ENCODE measurements around the gene GPRC5A.
A peak's percentile ranks its signal among the peaks of the same experiment; 100 is the strongest.

The GPRC5A gene

DNA sequence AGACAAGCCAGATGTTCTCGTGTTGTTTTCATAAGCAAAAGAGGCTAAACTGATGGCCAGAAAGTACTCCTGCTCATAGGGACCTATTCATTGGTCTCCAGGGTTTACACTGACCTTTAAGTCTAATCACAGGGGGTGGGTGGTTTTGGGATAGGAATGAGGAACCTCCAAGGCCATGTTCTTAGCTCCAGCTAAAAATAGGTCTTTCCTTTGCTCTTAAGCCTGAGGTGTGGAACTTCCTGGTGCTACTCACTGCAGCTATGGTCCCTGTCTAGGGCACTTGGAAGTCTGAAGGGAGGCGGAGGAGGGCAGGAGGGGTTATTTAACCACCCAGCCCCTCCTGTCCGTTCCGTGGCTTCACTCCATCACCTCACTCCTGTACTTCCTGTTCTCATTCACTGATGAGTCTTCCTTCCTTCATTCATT, 18.6 kb downstream of the GPRC5A start:
- TF ChIP-seq, protein P1, sequence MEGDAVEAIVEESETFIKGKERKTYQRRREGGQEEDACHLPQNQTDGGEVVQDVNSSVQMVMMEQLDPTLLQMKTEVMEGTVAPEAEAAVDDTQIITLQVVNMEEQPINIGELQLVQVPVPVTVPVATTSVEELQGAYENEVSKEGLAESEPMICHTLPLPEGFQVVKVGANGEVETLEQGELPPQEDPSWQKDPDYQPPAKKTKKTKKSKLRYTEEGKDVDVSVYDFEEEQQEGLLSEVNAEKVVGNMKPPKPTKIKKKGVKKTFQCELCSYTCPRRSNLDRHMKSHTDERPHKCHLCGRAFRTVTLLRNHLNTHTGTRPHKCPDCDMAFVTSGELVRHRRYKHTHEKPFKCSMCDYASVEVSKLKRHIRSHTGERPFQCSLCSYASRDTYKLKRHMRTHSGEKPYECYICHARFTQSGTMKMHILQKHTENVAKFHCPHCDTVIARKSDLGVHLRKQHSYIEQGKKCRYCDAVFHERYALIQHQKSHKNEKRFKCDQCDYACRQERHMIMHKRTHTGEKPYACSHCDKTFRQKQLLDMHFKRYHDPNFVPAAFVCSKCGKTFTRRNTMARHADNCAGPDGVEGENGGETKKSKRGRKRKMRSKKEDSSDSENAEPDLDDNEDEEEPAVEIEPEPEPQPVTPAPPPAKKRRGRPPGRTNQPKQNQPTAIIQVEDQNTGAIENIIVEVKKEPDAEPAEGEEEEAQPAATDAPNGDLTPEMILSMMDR (IDR thresholded peaks at IDR 0.05; ENCODE audit: borderline replicate concordance, insufficient read depth, low read depth, low read length) = no peak
- no peak overlapping the region for H3K4me3 ChIP-seq (ENCODE audit: low read depth, low read length)

DNA sequence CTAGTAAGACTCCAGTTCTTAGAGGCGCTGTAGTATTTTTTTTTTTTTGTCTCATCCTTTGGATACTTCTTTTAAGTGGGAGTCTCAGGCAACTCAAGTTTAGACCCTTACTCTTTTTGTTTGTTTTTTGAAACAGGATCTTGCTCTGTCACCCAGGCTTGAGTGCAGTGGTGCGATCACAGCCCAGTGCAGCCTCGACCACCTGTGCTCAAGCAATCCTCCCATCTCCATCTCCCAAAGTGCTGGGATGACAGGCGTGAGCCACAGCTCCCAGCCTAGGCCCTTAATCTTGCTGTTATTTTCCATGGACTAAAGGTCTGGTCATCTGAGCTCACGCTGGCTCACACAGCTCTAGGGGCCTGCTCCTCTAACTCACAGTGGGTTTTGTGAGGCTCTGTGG, 21.3 kb downstream of the GPRC5A start:
- no peak overlapping the region for H3K4me3 ChIP-seq (ENCODE audit: low read depth, low read length)
- TF ChIP-seq, protein P1 (IDR thresholded peaks at IDR 0.05; ENCODE audit: borderline replicate concordance, insufficient read depth, low read depth, low read length) = no peak

DNA sequence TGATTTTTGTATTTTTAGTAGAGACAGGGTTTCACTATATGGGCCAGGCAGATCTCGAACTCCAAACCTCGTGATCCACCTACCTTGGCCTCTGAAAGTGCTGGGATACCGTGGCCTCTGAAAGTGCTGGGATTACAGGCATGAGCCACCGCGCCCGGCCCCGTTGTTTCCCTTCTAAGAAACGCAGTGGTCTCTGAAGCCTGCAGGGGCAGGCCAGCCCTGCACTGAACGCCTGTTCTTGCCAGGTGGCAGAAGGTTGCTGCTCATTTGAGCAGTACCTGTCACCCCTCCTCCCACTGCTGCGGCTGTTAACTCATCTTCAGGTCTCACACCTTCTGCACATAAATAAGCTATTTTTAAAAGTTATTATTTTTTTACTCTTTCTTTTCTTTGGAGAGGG, 24.3 kb downstream of the GPRC5A start:
- TF ChIP-seq, protein P1 (IDR thresholded peaks at IDR 0.05; ENCODE audit: borderline replicate concordance, insufficient read depth, low read depth, low read length) = no peak
- H3K4me3 ChIP-seq (ENCODE audit: low read depth, low read length) = no peak overlapping the region

DNA sequence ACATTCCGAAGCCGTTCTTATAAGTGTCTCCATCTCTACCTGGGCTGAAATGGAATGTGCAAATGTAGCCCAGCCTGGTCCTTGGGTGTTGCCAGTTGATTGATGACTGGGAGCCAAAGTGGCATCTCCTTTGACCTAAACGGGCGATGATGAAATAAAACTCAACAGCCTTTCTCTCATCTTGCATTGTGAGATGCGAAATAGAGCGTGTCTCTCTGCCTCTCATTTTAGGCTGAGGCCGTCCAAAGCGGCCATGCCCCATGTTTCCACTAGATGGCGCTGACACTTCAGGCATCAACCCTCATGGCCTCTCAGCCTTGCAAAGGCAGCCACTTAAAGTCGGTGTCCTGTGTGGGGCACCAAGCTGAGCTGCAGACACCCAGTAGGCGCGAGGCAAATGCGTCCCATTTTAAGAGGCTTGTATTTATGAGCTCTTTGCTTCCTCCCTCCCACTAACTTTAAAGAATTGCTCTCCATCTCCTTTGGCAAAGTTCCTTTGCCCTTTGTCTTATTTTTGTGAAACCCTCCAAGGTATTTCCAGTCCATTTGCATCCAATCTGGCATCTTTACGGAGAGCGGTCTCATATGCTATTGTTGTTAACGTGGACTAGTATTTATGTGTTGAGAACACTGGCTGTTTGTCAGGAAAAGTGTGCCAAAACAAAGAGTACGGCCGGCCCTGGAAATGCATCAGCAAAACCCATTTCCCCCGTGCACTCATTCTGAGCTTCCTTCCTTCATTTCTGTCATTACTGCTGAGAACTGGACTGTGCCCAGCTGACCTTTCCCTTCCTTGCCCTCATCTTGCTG, 25.0 kb downstream of the GPRC5A start:
- TF ChIP-seq, protein P1 (IDR thresholded peaks at IDR 0.05; ENCODE audit: borderline replicate concordance, insufficient read depth, low read depth, low read length) = peak; percentile 97
- no peak overlapping the region for H3K4me3 ChIP-seq (ENCODE audit: low read depth, low read length)

DNA sequence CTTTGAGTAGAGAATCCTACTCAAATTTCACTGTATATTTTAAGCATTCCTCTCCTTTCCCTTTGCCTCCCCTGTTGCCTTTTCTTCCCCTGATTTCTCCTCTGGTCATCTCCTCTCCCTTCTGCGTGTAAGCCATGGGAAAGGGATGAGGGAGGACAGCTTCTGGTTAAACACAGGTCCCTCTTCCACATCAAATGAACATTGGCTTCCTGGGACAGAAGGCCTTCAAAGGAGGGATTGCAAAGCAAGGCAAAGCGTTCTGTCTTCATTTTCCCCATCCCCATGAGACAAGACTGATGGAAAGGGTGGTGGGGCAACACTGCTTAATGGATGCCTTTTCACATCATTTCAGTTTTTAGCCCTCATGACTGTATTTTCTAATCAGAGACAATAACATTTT, 26.2 kb downstream of the GPRC5A start:
- H3K4me3 ChIP-seq (ENCODE audit: low read depth, low read length) = no peak overlapping the region
- TF ChIP-seq, protein P1 (IDR thresholded peaks at IDR 0.05; ENCODE audit: borderline replicate concordance, insufficient read depth, low read depth, low read length) = no peak

DNA sequence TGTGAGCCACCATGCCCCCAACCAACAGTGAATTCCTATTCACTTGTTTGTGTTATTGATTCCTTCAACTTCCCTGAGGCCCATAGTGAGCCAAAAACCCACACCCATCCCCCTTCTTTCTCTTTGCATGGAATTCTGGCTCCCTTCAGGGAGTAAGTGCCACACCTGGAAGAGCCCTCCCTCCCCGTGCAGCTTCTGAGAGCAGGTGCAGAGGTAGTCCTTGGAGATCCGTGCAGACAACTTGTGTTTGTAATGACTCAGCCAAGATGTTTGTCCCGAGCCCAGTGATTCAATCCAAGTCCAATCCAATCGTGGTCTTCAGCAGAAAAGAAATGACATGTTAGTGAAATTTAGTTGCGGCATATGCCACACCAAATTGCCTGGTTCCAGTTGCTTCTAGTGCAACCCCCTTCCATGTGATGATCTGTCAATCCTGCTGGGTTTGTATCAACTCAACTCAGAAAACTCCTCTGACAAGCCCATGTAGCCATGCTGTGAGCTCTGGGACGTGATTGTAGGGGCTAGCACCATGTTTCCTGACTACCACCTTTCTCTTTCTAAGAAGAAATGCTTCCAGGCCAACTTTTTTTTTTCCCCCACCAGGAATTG, 27.5 kb downstream of the GPRC5A start:
- no peak overlapping the region for H3K4me3 ChIP-seq (ENCODE audit: low read depth, low read length)
- TF ChIP-seq, protein P1 (IDR thresholded peaks at IDR 0.05; ENCODE audit: borderline replicate concordance, insufficient read depth, low read depth, low read length) = no peak
